Measurements from ENCODE around the gene CLEC11A.
A peak's percentile ranks its signal among the peaks of the same experiment; 100 is the strongest.

CLEC11A gene, protein sequence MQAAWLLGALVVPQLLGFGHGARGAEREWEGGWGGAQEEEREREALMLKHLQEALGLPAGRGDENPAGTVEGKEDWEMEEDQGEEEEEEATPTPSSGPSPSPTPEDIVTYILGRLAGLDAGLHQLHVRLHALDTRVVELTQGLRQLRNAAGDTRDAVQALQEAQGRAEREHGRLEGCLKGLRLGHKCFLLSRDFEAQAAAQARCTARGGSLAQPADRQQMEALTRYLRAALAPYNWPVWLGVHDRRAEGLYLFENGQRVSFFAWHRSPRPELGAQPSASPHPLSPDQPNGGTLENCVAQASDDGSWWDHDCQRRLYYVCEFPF

DNA sequence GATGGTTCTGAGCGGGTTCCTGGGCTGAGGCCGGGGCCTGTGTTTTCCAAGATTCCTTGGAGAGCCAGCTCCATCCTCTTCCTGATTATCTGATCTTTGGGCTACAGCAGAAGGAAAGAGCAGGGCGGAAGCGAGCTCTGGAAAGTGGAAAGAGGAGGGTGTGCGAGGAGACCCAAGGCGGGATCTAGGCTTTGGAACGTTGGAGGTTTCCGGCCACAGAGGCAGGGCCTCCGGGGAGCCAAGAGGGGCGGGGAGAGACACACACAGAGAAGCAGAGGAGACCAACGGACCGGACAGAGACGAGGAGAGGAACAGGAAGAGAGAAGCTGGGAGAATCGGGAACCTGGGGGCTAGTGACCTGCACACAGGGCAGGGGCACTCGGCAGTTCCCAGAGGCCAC lies at the start of gene CLEC11A:
CLEC11A (plus strand) TSS at position 296 of the 400 bp plus-strand sequence. CDS start 162 bp downstream, outside the sequence.
- peak; percentile 36 for DNase-seq

DNA sequence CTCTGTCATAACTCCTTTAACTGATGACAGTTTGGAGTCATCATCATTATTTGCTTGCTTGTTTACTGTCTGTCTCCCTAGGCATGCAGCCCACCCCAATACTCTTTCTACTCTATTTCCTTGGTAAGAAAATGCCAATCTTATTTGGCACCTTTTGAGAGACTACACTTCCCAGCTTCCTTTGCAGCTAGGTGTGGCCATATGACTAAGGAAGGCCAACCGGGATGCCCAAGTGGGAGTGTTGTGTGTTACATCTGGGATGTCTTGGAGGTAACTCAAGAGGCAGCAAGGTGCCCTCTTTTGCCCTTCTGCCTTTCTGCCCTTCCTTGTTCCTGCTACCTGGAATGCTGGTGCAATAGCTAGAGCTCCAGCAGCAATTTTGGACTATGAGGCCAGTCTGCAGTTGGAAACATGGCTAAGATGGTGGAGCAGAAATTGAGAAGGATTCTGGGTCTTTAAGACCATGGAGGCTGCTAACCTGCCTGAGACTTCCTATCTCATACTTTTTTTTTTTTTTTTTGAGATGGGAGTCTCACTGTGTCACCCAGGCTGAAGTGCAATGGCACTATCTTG lies 46.5 kb upstream of the CLEC11A start:
- no peak for DNase-seq

DNA sequence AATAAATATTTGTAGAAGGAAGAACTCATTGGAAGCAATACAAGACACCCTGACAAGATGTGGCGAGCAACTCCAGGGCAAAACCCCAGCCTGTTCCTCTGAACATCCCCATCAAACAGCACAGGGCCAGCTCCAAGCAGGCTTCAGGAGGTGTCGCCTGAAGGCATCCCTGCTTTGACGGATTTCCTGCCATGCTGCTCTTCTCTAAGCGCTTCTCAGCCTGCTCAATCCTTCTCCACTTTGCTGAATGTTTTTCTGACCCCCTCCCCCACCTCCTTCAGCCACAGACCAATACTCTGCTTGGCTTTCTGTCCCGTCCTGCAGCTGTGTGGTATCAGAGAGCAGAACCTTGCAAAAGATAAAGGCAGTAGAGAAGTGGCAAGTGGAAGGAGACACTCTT lies 45.5 kb upstream of the CLEC11A start:
- DNase-seq: no peak

DNA sequence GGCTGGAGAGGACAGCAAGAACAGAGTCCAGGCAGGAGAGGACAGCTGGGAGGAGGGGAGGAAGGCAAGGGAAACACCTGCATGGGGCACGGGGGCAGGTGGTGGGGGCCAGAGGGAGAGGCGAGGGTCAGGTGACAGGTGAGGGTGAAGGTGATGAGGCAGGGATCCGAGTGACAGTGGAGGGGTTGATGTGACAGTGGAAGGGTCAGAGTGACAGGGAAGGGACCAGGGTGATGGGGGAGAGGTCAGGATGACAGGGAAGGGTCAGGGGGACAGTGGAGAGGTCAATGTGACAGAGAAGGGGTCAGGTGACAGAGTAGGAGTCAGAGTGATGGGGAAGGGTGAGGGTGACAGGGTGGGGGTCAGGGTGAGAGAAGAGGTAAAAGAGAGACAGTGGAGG lies 44.8 kb upstream of the CLEC11A start:
- DNase-seq: no peak

DNA sequence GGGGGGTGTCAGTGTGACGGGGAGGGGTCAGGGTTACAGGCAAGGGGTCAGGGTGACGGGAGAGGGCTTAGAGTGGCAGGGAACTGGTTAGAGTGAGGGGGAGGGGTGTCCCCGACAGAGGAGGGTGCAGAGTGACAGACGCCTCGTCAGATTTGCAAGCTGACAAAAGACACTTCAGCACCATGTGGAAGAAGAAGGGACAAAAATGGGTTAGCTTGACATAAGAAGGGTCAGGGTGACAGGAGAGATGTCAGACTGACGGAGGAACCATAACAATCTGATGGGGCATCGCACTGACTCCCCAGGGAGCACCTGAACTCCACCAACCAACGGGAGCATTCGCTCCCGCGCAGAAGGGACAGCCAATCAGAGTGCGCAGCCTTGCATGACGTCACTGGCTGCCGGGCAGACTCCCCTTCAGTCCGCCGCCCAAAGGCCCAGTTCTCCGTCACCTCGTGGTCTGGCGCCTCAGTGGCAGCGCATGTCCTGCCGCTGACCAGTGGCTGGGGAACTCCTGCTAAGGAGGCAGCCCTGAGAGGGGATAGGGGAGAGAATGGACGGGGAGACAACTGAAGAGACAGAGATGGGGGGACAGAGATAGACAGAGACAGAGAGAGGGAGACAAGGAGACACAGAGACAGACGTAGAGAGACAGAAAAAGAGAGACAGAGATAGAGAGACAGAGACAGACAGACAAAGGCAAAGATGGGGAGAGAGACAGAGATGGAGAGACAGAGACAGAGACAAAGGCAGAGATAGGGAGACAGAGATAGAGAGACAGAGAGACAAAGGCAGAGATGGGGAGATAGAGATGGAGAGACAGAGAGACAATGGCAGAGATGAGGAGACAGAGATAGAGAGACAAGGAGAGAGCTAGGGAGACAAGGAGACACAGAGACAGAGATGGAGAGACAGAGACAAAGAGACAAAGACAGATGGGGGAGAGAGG lies 43.7 kb upstream of the CLEC11A start:
- DNase-seq: peak; percentile 92

DNA sequence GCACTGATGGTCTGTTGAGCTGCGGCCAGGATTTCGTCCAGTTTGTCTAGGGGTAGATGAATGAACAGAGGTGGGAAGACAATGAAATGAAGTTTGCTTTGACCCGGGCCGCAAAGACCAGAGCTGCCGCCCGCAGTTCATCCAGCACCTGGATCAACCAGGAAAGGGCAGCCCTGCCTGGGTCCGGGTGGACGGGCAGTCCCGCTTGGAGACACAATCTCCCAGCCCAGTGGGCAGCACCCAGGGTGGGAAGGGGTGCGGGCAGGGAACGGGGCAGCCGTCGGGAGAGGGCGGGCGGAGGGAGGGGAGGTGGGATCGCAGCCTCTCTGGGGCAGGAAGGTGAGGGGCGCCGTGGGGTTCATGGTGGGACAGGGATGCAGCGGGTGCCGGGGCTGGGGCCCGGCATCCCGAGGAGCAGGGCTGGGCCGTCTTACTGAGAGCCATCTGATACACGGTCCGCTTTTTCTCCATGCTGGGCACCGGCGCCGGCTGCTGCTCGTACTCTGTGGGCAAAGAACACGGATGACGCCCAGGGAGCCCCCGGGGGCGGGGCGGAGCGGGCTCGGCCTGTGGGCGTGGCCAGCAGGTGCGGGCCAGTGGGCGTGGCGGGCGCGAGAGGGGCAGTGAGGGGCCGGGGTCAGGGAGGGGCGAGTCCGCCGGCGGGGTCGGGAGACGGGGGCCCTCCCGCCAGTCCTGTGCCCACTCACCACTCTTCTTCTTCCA lies 36.7 kb upstream of the CLEC11A start:
- DNase-seq: no peak

DNA sequence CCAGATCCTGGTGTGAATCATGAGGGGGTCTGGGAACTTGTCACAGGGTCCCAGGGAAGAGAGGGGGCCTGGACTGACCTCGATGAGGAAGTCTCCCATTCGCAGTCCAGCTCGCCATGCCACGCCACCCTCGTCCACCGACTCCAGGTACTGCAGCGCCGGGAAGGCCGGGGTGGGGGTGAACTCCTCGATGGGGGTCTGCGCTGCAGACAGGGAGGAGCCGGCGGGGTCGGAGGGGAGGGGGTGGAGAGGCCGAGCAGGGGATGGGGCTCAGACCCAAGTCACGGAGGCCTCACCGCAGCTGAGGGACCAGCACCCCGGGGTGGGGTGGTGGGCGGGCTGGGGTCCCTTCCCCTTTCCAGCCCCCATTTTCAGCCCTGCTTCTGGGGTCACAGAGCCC lies 34.4 kb upstream of the CLEC11A start:
- DNase-seq: no peak

DNA sequence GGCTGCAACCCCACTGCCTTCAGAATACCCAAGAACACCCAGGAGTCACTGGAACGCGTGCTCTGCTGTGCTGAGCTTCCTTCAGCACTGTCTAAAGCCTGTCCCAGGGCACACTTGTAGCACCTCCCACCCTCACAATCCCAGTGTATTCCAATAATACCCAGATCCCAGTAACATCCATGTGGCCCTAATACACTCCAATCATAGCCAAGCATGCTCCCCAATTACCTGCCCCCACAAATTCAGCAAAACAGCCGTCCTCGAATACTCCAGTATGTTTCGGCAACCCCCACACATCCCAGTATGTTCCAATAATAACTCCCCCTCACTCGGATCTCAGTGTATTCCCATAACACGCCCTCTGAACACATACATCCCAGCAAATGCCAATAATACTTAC lies 32.7 kb upstream of the CLEC11A start:
- DNase-seq: no peak

DNA sequence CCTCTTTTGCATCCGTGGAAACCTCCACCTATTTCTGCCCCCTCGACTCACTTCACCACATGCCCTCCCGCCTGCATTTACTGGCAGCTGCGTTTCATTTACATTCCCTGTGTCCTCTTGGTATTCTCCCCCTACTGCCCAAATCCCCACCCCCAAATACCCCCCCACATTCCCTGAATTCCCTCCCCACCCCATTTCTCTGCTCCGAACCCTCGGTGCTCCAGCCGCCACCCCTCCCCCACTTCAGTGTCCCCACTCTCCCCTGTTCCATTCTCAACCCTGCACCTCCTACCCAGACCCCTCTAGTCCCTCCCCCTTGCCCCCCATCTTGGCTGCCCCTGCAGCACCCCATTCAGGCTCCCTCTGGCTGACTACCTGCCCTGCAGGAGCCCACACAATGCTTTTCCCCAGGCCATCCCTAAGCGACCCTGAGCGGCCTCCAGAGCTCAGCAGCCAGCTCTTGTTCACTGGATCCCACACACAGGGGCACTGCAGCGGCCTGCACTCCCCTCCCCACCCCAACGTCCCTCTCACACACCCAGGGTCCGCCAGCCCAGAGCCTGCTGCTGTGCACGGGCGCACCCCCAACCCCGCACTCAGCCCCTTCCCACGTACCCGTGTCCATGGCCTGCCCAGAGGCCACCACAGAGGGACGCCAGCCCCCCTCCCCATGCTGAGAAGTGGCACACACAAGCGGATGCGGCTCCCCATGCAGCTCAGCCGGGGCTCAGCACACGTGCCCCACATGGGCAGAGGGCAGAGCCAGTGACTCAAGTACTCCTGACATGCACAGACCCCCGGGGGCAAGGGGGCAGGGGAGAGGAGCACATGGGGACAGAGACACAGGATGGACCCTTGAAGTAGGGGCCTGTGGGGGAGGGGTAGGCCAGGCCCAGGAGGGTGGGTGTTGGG lies 29.8 kb upstream of the CLEC11A start:
- DNase-seq: peak; percentile 28

DNA sequence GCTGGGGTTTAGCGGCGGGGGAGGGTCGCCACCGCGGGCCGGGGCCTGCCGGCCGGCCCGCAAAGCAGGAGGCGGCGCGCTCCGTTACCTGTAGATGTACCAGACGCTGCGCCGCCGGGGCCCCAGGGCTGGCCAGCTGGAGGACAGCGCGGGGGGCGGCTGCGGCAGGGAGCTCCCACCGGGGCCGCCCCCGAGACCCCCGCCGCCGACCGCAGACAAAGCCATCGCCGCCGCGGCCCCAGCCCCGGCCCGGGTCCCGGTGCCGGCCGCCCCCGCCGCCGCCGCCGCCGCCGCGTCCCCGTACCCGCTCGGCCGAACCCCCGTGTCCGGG lies 28.4 kb upstream of the CLEC11A start:
- DNase-seq: no peak

DNA sequence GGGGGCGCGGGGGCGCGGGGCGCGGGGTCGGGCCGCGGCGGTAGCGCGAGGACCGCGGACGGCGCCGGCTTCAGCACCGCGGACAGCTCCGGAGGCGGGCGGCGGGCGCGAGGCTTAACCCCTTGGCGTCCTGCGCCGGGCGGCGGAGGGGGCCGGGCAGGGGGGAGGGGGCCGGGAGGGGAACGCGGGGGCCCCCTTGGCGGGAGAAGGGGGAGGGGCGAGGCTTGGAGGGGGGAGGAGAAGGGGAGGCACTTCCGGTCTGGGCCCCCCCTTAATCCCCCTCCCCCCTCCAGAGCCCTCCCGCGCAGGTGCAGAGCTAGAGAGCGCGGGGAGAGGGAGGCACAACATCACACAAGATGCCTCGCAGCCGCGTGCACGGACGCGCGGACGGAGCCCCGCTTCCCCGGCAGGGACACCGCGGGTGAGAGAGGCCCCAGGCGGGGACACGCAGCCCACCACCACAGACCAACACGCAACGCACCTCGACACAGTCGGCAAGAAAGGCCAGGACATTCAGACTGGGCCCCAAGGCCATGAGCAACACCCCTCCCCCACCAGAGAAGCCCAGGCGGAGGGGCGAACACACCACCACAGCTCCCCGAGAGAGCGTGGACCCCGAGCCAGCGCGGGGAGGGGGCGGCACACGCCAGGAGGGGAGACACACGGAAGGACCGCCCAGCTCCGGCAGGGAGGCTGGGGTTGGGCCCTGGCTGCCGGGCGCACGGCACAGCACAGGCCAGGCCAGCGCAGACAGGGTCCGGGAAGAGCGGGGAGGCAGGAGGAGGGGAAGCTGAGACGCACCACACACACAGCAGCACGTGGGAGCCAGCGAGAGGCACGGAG lies 27.7 kb upstream of the CLEC11A start:
- DNase-seq: peak; percentile 86

DNA sequence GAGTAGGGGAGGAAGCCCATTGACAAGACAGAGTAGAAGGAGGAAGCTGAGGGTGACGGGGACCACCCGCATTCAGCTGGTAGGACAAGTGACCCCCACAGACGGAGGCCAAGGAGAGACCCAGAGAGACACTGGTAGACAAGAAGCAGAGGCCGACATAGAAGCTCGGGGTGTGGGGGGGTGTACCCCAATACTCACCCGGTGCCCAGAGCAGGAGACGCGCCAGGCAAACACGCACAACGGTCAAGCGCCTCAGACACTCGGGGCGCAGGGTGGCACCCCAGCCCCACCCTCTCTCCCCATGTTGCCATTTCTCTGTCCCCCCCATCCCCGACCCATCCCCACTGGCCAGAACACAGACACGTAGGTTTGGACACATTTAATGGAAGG lies 27.1 kb upstream of the CLEC11A start:
- no peak for DNase-seq

DNA sequence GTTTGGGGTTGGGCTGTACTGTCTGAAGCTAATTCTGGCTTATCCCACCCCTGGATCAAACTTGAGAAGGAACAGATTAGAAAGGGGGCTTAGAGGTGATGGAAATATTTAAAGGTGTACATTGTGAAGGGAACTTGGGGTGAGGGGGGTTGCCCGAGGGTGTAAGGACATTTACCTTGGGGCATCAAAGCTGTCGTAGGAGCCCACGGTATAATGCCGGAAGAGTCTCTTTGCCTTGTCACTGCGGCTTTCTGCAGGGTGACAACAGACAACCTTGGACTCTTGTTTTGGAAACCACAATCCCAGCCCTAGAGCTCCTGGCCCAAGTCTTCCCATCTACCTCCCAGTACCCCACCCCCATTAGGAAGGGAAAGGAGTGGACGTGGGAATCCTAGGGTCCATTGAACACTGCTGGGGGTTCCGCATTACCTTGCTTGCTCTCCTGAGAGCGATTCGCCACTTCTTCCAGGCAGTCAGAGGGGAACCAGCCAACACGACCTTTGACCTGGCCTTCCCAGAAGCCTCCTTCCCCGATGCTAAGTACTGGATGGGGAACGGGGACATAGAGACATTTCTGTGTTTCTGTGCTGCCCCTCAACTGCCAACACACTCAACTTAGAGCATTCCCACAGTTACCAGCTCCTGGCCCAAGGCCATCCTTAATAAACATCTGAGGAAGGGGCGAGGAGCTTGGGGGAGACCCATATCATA lies 25.6 kb upstream of the CLEC11A start:
- DNase-seq: no peak

DNA sequence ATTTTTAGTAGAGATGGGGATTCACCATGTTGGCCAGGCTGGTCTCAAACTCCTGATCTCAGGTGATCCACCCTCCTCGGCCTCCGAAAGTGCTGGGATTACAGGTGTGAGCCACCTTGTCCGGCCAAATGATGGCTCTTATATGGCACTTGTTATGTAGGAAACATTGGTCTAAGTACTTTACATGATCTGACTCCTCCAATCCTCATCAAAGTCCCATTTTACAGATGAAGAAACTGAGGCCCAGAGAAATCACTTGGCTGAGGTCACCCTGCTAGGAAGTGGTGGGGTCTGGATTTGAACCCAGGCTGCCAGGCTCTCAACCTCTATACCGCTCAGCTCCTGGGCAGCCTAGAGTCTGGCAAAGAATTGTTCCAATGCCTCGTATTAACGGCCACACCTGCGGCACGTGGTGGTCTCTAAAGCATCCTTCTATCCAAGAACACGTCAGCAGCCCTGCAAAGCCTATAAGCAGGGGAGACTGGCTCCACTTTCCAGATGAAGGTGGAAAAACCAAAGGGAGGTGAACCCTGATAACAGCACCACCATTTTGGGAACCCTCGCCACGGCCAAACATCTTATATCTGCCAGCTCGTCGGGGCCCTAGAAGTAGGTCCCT lies 21.7 kb upstream of the CLEC11A start:
- DNase-seq: no peak

DNA sequence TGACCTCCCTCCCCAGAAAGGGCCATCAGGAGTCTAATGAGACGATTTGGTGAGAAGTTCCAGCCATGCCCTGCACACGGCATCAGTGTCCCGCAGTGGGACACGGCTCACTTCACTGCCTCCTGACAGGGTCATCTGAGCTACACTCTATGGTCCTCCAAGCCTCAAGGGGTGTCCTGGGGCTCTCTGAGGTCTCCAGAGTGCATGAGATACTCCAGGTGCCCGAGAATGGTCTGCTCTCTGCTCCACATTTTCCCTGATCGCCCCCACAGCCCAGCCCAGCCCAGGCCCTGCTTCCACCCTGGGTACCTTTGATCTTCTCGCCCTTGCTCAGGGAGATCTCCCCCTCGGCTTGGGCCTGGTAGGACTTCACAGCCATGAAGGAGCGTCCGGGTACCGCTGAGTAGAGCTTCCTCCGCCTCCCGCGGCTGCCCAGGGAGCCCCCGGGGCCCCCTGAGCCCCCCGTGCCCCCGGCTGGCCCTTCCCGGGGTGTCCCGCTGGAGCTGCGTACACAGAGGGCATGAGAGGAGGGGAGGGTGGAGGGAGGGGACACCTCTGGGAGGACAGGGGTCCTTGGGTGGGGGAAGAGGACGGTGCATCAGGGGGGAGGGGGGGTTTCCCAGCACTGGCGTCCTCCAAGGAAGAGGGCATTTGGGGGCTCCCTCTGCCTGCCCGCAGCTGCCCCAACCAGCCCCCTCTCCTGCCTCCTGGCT lies 20.9 kb upstream of the CLEC11A start:
- no peak for DNase-seq

DNA sequence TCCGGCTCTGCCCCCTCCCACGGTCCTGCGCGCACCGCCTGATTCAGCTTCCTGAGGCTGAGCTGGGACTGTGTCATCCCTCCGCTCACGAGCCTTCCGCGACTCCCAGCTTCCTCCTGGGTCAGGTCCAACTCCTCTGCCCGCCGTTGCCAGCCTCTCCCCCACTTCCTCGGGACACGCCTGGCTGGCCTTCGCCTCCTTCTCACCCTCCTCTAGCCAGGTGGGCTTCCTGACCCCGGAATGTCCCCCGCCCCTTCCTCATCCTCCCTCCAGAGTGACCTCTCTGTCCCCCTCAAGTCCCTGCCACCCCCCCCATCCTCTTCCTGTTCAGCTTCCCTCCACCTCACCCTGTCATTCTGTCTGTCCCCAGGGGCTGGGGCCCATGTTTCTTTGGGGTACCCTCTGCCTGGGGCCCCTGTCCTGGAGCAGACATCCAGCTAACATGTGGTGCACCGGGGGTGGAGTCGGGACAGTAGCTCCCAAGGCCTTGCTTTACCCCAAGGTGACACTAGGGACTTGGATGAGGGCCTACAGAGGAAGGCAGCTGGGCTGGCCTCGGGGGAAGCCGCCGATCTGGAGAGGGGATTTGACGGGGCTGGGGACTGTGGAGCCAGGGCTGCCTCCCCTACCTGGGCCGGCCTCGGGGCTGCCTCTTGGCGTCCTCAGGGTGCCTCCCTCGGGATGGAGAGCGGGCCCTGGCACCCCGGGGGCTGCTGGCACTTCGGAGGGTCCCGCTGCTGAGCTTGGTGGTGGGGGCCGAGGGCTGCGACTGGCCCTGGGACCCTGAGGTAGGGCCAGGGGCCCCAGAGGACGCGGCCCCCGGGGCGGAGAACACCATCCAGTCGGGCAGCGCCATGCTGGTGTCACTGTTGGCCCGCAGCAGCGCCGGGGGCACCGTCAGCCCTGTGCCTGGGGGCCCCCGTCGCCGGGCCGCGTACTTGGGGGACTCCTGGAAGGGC lies 20.0 kb upstream of the CLEC11A start:
- no peak for DNase-seq

DNA sequence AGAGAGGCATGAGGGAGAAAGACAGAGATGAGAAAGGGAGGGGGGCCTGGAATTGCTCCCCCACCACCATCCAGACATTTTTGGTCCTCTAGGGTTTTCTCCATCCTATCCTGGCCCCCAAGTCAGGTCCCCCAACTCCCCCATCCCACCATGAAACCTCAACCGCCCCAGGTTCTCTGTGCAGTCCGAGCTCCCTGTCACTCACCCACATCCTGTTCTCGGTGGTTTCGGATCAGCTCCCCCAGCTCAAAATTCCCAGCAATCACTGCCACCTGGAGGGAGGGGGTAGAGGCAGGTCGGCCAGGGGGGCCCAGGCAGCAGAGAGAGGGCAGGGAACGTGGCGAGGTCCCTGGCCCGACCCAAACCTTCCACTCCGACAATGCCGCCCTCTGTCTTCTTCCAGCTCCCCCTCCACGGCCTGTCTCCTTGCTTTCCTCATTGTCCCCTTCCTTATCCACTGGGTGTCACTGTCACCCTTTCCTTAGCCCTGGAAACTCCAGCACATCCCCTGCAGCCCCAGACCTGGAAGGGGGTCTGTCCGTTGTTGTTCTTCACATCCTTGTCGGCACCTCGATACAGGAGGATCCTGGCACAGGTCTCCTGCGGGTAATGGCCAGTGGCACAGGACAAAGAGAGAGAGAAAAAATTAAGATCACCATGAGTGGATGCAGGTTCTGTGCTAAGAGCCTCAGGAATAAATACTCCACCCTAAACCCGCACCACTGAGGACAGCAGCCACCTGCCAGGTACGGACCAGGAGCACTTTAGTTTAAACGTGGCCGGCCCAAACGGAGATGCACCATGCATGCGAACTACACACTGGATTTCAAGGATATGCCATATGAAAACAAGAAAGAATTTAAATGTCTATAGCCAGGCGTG lies 19.0 kb upstream of the CLEC11A start:
- no peak for DNase-seq

Measured in retina (tissue), 1 donor.